ENCODE results near the gene ELMO3. TPM values are rescaled to one million over a fixed set of nuclear protein-coding genes. Genes with fewer than 3 reads are reported as not detected.

ELMO3 gene
- total RNA-seq, 1 experiment from 2014 or later, result 8.6 TPM

DNA sequence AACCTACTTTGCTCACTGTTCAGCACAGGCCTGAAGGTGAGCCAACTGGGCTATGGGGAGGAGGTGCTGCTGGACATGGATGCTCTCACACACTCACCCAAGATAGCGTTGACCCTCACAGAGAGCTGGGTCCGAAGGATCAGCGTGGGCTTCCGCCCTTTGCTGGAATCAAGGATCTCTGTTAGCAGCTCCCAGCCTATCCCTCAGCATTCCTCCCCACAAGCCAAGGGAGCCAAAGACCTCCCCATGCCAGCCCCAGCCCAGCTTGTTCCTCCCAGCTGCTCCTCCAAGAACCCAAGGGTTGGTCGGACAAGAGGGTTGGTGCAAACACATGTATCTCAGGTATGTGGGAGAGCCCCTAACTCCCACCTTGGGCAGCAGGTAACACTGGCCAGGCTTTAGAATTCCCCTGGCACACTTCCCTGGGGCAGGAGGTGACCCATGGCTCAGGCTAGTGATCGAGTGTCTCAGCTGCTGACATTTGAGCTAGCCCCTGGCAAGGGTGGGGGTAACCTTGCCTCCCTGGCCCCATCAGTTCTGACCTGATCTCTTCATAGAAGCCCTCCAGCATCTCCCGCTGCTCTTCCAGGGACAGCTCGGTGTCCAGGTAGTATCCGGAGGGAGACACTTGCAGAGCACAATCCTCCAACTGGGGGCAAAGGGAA, 40.0 kb downstream of the ELMO3 start:
- no peak overlapping the region for H3K14ac ChIP-seq (ENCODE audit: insufficient read depth, low read length)
- H3K56ac ChIP-seq (ENCODE audit: insufficient read length, low read depth, low read length), result no peak overlapping the region
- H3K4me1 Mint-ChIP-seq, result peaks cover 13 to 20% of the 10 kb centered on the region in 2 experiments
- no peaks in the 10 kb centered on the region for H3K9me3 ChIP-seq (ENCODE audit: control insufficient read depth, low read depth, low read length)
- no peak overlapping the region for H2BK12ac ChIP-seq (ENCODE audit: insufficient read length, low read depth, low read length)
- no CpG with 5 or more reads among the region's 9 CpGs for WGBS (ENCODE audit: extremely low coverage, insufficient read length, low lambda C conversion rate)
- H3K27ac Mint-ChIP-seq, result peak overlapping the region in 1 of 3 experiments; percentile 34; a peak in 1 of 7 replicates
- H3K4me1 ChIP-seq (ENCODE audit: insufficient read depth, low read length), result peaks cover 11% of the 10 kb centered on the region; the same call in 1 of the 2 replicates
- DNase-seq, result no peak
- H3K9ac ChIP-seq (ENCODE audit: extremely low read depth, insufficient read length, low read length), result no peak overlapping the region
- H2AFZ ChIP-seq (ENCODE audit: low read length), result no peak overlapping the region
- H2BK120ac ChIP-seq (ENCODE audit: low read depth, low read length, poor library complexity, severe bottlenecking), result no peak overlapping the region
- H2BK15ac ChIP-seq (ENCODE audit: low read depth, low read length), result no peak overlapping the region
- H3K27me3 ChIP-seq (ENCODE audit: insufficient read depth, low read length), result no peaks in the 10 kb centered on the region
- no peaks in the 10 kb centered on the region; the same call in 1 of the 2 replicates for H3K79me2 ChIP-seq (ENCODE audit: insufficient read depth, low read length)
- no peak overlapping the region for H3K18ac ChIP-seq (ENCODE audit: insufficient read length, low read depth, low read length)
- H3K27me3 Mint-ChIP-seq (ENCODE audit: low read depth), result no peaks in the 10 kb centered on the region
- no peak overlapping the region for H3K23ac ChIP-seq (ENCODE audit: insufficient read length, low read depth, low read length)
- H2BK5ac ChIP-seq (ENCODE audit: insufficient read length, low read length), result no peak overlapping the region
- peaks cover 4% of the 10 kb centered on the region for H3K79me1 ChIP-seq (ENCODE audit: insufficient read depth, low read depth, low read length, poor library complexity, severe bottlenecking)
- H4K91ac ChIP-seq (ENCODE audit: insufficient read length, low read depth, low read length), result no peak overlapping the region
- H3K4ac ChIP-seq (ENCODE audit: low read depth, low read length), result no peak overlapping the region
- no peaks in the 10 kb centered on the region for H3K23me2 ChIP-seq (ENCODE audit: insufficient read length, low read depth, low read length, poor library complexity, severe bottlenecking)
- no peak overlapping the region for H2BK20ac ChIP-seq (ENCODE audit: low read depth, low read length, poor library complexity, severe bottlenecking)
- no peak overlapping the region for H3K27ac ChIP-seq (ENCODE audit: insufficient read length, low read depth, low read length)
- no peak overlapping the region for H4K8ac ChIP-seq (replicated peaks; ENCODE audit: insufficient read length, low read depth, low read length)
- H3K4me2 ChIP-seq (ENCODE audit: insufficient read depth, insufficient read length, low read length), result no peak overlapping the region
- no peak overlapping the region for H4K5ac ChIP-seq (ENCODE audit: insufficient read length, low read depth, low read length)
- H3T11ph ChIP-seq (ENCODE audit: low read length), result no peak overlapping the region
- peaks cover 20 to 51% (median 34%) of the 10 kb centered on the region in 3 experiments for H3K36me3 Mint-ChIP-seq (ENCODE audit: insufficient read depth in 1 of 3, low read depth in 3 of 3)
- TF ChIP-seq, protein P1, sequence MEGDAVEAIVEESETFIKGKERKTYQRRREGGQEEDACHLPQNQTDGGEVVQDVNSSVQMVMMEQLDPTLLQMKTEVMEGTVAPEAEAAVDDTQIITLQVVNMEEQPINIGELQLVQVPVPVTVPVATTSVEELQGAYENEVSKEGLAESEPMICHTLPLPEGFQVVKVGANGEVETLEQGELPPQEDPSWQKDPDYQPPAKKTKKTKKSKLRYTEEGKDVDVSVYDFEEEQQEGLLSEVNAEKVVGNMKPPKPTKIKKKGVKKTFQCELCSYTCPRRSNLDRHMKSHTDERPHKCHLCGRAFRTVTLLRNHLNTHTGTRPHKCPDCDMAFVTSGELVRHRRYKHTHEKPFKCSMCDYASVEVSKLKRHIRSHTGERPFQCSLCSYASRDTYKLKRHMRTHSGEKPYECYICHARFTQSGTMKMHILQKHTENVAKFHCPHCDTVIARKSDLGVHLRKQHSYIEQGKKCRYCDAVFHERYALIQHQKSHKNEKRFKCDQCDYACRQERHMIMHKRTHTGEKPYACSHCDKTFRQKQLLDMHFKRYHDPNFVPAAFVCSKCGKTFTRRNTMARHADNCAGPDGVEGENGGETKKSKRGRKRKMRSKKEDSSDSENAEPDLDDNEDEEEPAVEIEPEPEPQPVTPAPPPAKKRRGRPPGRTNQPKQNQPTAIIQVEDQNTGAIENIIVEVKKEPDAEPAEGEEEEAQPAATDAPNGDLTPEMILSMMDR (conservative IDR thresholded peaks at IDR 0.05), result no peak
- H3K4me3 Mint-ChIP-seq, result no peak overlapping the region
- H4K20me1 ChIP-seq (ENCODE audit: control insufficient read depth, insufficient read depth, insufficient read length), result peaks cover 3% of the 10 kb centered on the region
- no peaks in the 10 kb centered on the region for H3K9me3 Mint-ChIP-seq
- no peak overlapping the region for H2AK5ac ChIP-seq (ENCODE audit: insufficient read length, low read length)

Data from H9 (cell line).